Psoas muscle (tissue), 8 donors: ENCODE data around the gene TP63. TPM values are rescaled to one million over a fixed set of nuclear protein-coding genes. Genes with fewer than 3 reads are reported as not detected.

ENCODE experiments used
- ATAC-seq, 4 donors: fragments of 200-7000 bp; cut with Tn5 transposase; one replicate each; pipeline ENCODE4 v1.9.1; 2020; ENCODE audit warnings: moderate library complexity in 3 of 4, mild to moderate bottlenecking in 2 of 4
- DNase-seq, 2 donors: peaks; one replicate each; pipeline ENCODE4 v3.0.0-alpha.2; 2020
- H3K27ac ChIP-seq: fragments of 200-600 bp; one replicate; pipeline ENCODE4 v1.8.0; 2022
- H3K27me3 ChIP-seq, 3 donors: fragments of 200-600 bp in 1 of 3; one replicate each; pipeline versions ENCODE4 v1.6.1 to v1.8.0; 2013 to 2022; ENCODE audit warnings: low read length in 2 of 3, mild to moderate bottlenecking in 2 of 3, moderate library complexity in 1 of 3; ENCODE audit not compliant: insufficient read depth in 3 of 3
- H3K36me3 ChIP-seq, 2 donors: fragments of 200-600 bp in 1 of 2; one replicate each; pipeline versions ENCODE4 v1.6.1 to v1.8.0; 2013 to 2022; ENCODE audit warnings: low read depth in 1 of 2, mild to moderate bottlenecking in 1 of 2, moderate library complexity in 1 of 2; ENCODE audit not compliant: insufficient read depth in 1 of 2
- H3K4me1 ChIP-seq: fragments of 200-600 bp; one replicate; pipeline ENCODE4 v1.8.0; 2022
- H3K4me3 ChIP-seq: fragments of 200-600 bp; one replicate; pipeline ENCODE4 v1.8.0; 2022; ENCODE audit warnings: mild to moderate bottlenecking
- H3K9me3 ChIP-seq: fragments of 200-600 bp; one replicate; pipeline ENCODE4 v1.8.0; 2022
- WGBS, 3 donors: extraction: QIAGEN DNeasy Blood & Tissue Kit; methylation state at CpG; one replicate each; pipeline versions ENCODE4 v1.1.6 to v1.1.7; 2013; 5-methylcytosine and 5-hydroxymethylcytosine counted together
- intact Hi-C, 2 donors: fragments of 100-400 bp; cut with DNase I; formaldehyde crosslinking; loops; one replicate each; pipeline versions ENCODE4 v1.11.0 to v1.14.2; 2022
- polyA plus RNA-seq, 3 donors: library from polyadenylated mRNA; stranded (reverse); fragments of 200-250 nt; gene quantifications; one replicate each; pipeline ENCODE4 v1.2.3, GENCODE V29; 2013
- total RNA-seq, 4 donors: library from RNA; stranded (reverse); fragmentation: NEBNext Ultra II Directional in 2 of 4; extraction: Animal tissue kit (Norgen Biotek cat#: 25700) in 2 of 4; gene quantifications; one replicate each; pipeline versions ENCODE4 v1.2.1 to v1.2.4, GENCODE V29; 2021 to 2023
- TF ChIP-seq, protein P1 (sequence below): fragments of 200-600 bp; IDR thresholded peaks from one replicate; pipeline ENCODE4 v1.8.0; 2022; ENCODE audit warnings: antibody characterized with exemption
- donor health status: healthy with polysubstance abuse.
- donor health status: DM: no; HTN: no; CAD: no; lungs with moderate emphysema.
- donor health status: Bipolar disorder and iron deficiency.
- donor health status: healthy.
- donor health status: DM: yes; HTN: yes; CAD: no.
- donor health status: DM: no; HTN: no; CAD: no.
- donor health status: DM: no; HTN: no; CAD: no.
- donor health status: DM: yes; HTN: yes; CAD: no.

The TP63 gene
- total and polyA plus RNA-seq, 7 donors: 1.4 to 83.0 (median 13.1) TPM

DNA sequence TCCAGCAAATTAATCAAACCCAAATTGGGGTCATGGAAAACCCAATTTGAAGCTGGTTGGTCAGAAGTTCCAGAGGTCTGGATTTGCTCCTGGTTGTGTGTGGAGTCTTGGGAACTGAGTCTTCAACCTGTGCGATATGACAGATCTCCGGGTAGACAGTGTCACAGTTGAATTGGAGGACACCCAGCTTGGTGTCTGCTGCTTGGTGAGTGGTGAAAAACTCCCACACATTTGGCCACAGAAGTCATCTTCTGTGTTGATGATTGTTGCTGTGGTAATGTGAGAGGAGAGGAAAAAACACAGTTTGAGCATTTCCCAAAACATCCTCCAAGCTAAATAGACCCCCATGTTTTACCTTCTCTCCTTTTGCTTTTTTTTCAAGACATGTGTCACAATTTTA is 218.1 kb downstream of the TP63 start:
- Histone ChIP-seq H3K4me1 (no peaks in the 10 kb centered on the region), H3K27ac (no peak overlapping the region), H3K36me3 (peaks cover 0 to 47% of the 10 kb centered on the region in 2 donors), H3K4me3 (no peak overlapping the region), H3K27me3 (no peaks in the 10 kb centered on the region), H3K9me3 (no peaks in the 10 kb centered on the region)
- TF ChIP-seq, protein P1, sequence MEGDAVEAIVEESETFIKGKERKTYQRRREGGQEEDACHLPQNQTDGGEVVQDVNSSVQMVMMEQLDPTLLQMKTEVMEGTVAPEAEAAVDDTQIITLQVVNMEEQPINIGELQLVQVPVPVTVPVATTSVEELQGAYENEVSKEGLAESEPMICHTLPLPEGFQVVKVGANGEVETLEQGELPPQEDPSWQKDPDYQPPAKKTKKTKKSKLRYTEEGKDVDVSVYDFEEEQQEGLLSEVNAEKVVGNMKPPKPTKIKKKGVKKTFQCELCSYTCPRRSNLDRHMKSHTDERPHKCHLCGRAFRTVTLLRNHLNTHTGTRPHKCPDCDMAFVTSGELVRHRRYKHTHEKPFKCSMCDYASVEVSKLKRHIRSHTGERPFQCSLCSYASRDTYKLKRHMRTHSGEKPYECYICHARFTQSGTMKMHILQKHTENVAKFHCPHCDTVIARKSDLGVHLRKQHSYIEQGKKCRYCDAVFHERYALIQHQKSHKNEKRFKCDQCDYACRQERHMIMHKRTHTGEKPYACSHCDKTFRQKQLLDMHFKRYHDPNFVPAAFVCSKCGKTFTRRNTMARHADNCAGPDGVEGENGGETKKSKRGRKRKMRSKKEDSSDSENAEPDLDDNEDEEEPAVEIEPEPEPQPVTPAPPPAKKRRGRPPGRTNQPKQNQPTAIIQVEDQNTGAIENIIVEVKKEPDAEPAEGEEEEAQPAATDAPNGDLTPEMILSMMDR: no peak
- DNase-seq (no peak), ATAC-seq (no peak)
- intact Hi-C loops: no loop called here
- WGBS, 3 donors: 71 to 86% (median 75%) methylated on average over 2 of the region's 2 CpGs

DNA sequence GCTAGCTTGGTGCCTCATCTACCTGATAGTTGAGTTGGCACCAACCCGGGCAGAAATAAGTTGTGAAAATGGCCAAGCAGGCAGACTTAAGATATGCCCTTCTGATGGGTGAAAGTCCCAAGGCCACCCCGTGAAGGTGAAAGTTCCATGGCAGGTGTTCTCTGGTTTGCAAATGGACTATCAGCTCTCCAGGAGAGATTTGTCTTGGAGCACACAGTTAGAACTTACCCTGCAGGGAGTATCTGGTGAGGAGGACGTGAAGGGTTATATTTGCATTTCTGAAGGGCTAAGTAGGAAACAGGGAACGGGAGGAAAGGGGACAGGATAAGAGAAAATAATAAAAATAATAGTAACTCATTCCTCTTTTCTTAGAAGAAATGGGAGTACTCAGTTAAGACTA is 220.5 kb downstream of the TP63 start:
- WGBS, 3 donors: 79 to 82% (median 79%) methylated on average over 4 of the region's 4 CpGs

DNA sequence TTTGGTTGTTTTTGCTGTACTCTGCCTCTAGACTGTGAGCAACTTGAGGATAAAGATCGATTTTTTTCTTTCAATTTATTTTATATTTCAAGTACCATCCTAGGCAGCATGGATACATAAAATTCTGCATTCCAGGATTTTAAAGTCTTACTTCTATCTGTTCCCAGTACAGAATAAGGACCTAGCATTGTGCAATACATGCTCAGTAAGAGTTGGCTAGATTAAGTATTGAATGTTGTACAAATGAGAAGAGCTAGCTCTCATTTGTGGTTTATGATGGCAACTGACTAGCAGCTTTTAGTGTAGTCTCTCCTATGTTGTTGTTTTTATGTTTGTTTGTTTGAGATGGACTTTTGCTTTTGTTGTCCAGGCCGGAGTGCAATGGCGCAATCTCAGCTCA is 222.7 kb downstream of the TP63 start:
- no peak overlapping the region for H3K4me3 ChIP-seq
- no peak for ATAC-seq
- H3K27ac ChIP-seq: no peak overlapping the region
- H3K4me1 ChIP-seq: no peaks in the 10 kb centered on the region
- no peaks in the 10 kb centered on the region for H3K9me3 ChIP-seq
- H3K27me3 ChIP-seq: no peaks in the 10 kb centered on the region
- TF ChIP-seq, protein P1: no peak
- peaks cover 0 to 24% of the 10 kb centered on the region in 2 donors for H3K36me3 ChIP-seq
- 95 to 99% (median 98%) methylated on average over 3 of the region's 3 CpGs for WGBS, 3 donors
- DNase-seq: no peak
- intact Hi-C loops: no loop called here

More for the DNA sequence above, 220.5 kb downstream of the TP63 start:
- H3K9me3 ChIP-seq: no peaks in the 10 kb centered on the region
- DNase-seq (no peak), ATAC-seq (no peak)
- peaks cover 0 to 32% of the 10 kb centered on the region in 2 donors for H3K36me3 ChIP-seq
- no peak overlapping the region for H3K4me3 ChIP-seq
- H3K27ac ChIP-seq: no peak overlapping the region
- intact Hi-C loops: no loop called here
- TF ChIP-seq, protein P1: no peak
- no peaks in the 10 kb centered on the region for H3K27me3 ChIP-seq
- H3K4me1 ChIP-seq: no peaks in the 10 kb centered on the region

DNA sequence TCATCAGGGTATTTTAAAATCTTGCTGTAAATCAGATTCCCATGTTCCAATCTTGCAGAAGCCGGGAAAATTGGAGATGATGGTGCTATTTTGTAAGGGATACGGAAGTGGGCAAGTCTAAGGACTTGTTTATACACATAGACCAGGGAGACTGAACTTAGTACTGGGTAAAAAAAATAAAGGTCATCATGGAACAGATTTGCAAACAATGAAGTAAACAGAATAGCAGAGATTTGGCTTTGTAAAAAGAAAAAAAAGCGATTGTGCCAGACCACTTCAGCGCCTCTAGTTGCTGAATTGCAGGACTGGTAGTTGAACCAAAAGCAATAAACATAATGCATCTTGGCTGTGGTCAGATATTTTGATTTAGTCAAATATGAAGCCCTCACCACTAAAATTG is 229.1 kb downstream of the TP63 start:
- intact Hi-C loops: no loop called here
- peaks cover 0 to 16% of the 10 kb centered on the region in 2 donors for H3K36me3 ChIP-seq
- no peak for ATAC-seq

More for the DNA sequence above, 229.1 kb downstream of the TP63 start:
- Histone ChIP-seq H3K4me3 (no peak overlapping the region), H3K27ac (no peak overlapping the region), H3K4me1 (peaks cover 22% of the 10 kb centered on the region), H3K9me3 (no peaks in the 10 kb centered on the region), H3K27me3 (no peaks in the 10 kb centered on the region)
- WGBS, 3 donors: 94 to 97% (median 95%) methylated on average over 4 of the region's 4 CpGs
- TF ChIP-seq, protein P1: no peak
- no peak for DNase-seq
